ENCODE data around the gene COL5A1. TPM values are rescaled to one million over a fixed set of nuclear protein-coding genes. Genes with fewer than 3 reads are reported as not detected.

The COL5A1 gene
- total RNA-seq, 1 experiment from 2014 or later = 9.5 TPM

GRCh38 chr9:134691695-134692572 is 50.3 kb downstream of the COL5A1 start:
- no peak overlapping the region for H3K27ac ChIP-seq (ENCODE audit: insufficient read length, low read depth, low read length)
- no peak overlapping the region for H2BK20ac ChIP-seq (ENCODE audit: low read depth, low read length, poor library complexity, severe bottlenecking)
- H3K36me3 Mint-ChIP-seq (ENCODE audit: insufficient read depth in 1 of 3, low read depth in 3 of 3) = no peaks in the 10 kb centered on the region
- H3K79me2 ChIP-seq (ENCODE audit: insufficient read depth, low read length) = no peaks in the 10 kb centered on the region
- no peaks in the 10 kb centered on the region for H3K27me3 ChIP-seq (ENCODE audit: insufficient read depth, low read length)
- no peaks in the 10 kb centered on the region for H3K4me1 ChIP-seq (ENCODE audit: insufficient read depth, low read length)
- H2BK12ac ChIP-seq (ENCODE audit: insufficient read length, low read depth, low read length) = no peak overlapping the region
- no peak for DNase-seq
- no peaks in the 10 kb centered on the region; a peak in 1 of 5 replicates for H3K9me3 Mint-ChIP-seq
- H4K91ac ChIP-seq (ENCODE audit: insufficient read length, low read depth, low read length) = no peak overlapping the region
- H3K9ac ChIP-seq (ENCODE audit: extremely low read depth, insufficient read length, low read length) = no peak overlapping the region
- no peak overlapping the region for H2BK15ac ChIP-seq (ENCODE audit: low read depth, low read length)
- H3K4ac ChIP-seq (ENCODE audit: low read depth, low read length) = no peak overlapping the region
- H3K23me2 ChIP-seq (ENCODE audit: insufficient read length, low read depth, low read length, poor library complexity, severe bottlenecking) = no peaks in the 10 kb centered on the region
- no peak overlapping the region for H3K4me3 Mint-ChIP-seq
- H4K20me1 ChIP-seq (ENCODE audit: control insufficient read depth, insufficient read depth, insufficient read length) = no peaks in the 10 kb centered on the region
- no peak overlapping the region for H2AFZ ChIP-seq (ENCODE audit: low read length)
- no peak overlapping the region for H3K27ac Mint-ChIP-seq
- no peaks in the 10 kb centered on the region for H3K79me1 ChIP-seq (ENCODE audit: insufficient read depth, low read depth, low read length, poor library complexity, severe bottlenecking)
- TF ChIP-seq CTCF (conservative IDR thresholded peaks at IDR 0.05) = no peak
- H3T11ph ChIP-seq (ENCODE audit: low read length) = no peak overlapping the region
- H3K27me3 Mint-ChIP-seq (ENCODE audit: low read depth) = no peaks in the 10 kb centered on the region
- no peak overlapping the region for H4K8ac ChIP-seq (replicated peaks; ENCODE audit: insufficient read length, low read depth, low read length)
- no CpG with 5 or more reads among the region's 23 CpGs for WGBS (ENCODE audit: extremely low coverage, insufficient read length, low lambda C conversion rate)
- H2BK120ac ChIP-seq (ENCODE audit: low read depth, low read length, poor library complexity, severe bottlenecking) = no peak overlapping the region
- no peak overlapping the region for H4K5ac ChIP-seq (ENCODE audit: insufficient read length, low read depth, low read length)
- no peak overlapping the region for H3K14ac ChIP-seq (ENCODE audit: insufficient read depth, low read length)
- no peak overlapping the region for H3K23ac ChIP-seq (ENCODE audit: insufficient read length, low read depth, low read length)
- no peaks in the 10 kb centered on the region; a peak in 1 of 4 replicates for H3K4me1 Mint-ChIP-seq
- H2AK5ac ChIP-seq (ENCODE audit: insufficient read length, low read length) = no peak overlapping the region
- H3K9me3 ChIP-seq (ENCODE audit: control insufficient read depth, low read depth, low read length) = no peaks in the 10 kb centered on the region
- H2BK5ac ChIP-seq (ENCODE audit: insufficient read length, low read length) = no peak overlapping the region
- no peak overlapping the region for H3K18ac ChIP-seq (ENCODE audit: insufficient read length, low read depth, low read length)
- H3K4me2 ChIP-seq (ENCODE audit: insufficient read depth, insufficient read length, low read length) = no peak overlapping the region
- no peak overlapping the region for H3K56ac ChIP-seq (ENCODE audit: insufficient read length, low read depth, low read length)
